NCI-H2171 treated with DMSO at 0.1 percent for 48 hours (cell line): ENCODE measurements around the gene LIPI.

Experiments
- DNase-seq: peaks from one replicate; lab custom pipeline; 2025; lab: John Stamatoyannopoulos, UW

The LIPI gene

GRCh38 chr21:14210738-14211137 lies at the start of gene LIPI:
Gene LIPI (minus strand): TSS chr21:14210955. CDS start chr21:14210845, 110 bp downstream.
- no peak for DNase-seq

GRCh38 chr21:14260174-14260764 lies 49.5 kb upstream of the LIPI start:
- no peak for DNase-seq

- peak; percentile 48 for DNase-seq
These were observed 49.0 kb upstream of the LIPI start for GRCh38 chr21:14259747-14260146.

- DNase-seq, result no peak
These were observed 40.6 kb upstream of the LIPI start for GRCh38 chr21:14251336-14251735.

GRCh38 chr21:14245711-14246110 lies 35.0 kb upstream of the LIPI start:
- no peak for DNase-seq

- no peak for DNase-seq
These were observed 34.2 kb upstream of the LIPI start for GRCh38 chr21:14244911-14245310.

- DNase-seq, result no peak
These were observed 33.1 kb upstream of the LIPI start for GRCh38 chr21:14243874-14244273.

GRCh38 chr21:14243461-14243860 lies 32.7 kb upstream of the LIPI start:
- DNase-seq, result no peak

GRCh38 chr21:14241297-14241696 lies 30.5 kb upstream of the LIPI start:
- no peak for DNase-seq

GRCh38 chr21:14239281-14239680 lies 28.5 kb upstream of the LIPI start:
- no peak for DNase-seq

GRCh38 chr21:14236180-14236579 lies 25.4 kb upstream of the LIPI start:
- DNase-seq, result no peak

- DNase-seq, result no peak
These were observed 24.3 kb upstream of the LIPI start for GRCh38 chr21:14235101-14235500.

- no peak for DNase-seq
These were observed 18.6 kb upstream of the LIPI start for GRCh38 chr21:14229399-14229798.

- no peak for DNase-seq
These were observed 12.6 kb upstream of the LIPI start for GRCh38 chr21:14223365-14223764.

- peak; percentile 70 for DNase-seq
These were observed 5.4 kb upstream of the LIPI start, which contains the start of gene RBM11 for GRCh38 chr21:14215971-14216641. Gene RBM11 (plus strand): TSS chr21:14216157. CDS start chr21:14216187, 30 bp downstream.

GRCh38 chr21:14213164-14213563 lies 2.4 kb upstream of the LIPI start:
- no peak for DNase-seq

GRCh38 chr21:14206222-14206621 lies 4.5 kb downstream of the LIPI start:
- no peak for DNase-seq

- peak; percentile 92 for DNase-seq
These were observed 44.1 kb downstream of the LIPI start for GRCh38 chr21:14166463-14167223.

GRCh38 chr21:14143999-14144398 lies 66.8 kb downstream of the LIPI start:
- DNase-seq, result no peak

- DNase-seq, result no peak
These were observed 86.5 kb downstream of the LIPI start for GRCh38 chr21:14124266-14124665.

GRCh38 chr21:14121719-14122118 lies 89.0 kb downstream of the LIPI start:
- DNase-seq, result no peak

- DNase-seq, result peak; percentile 17
These were observed 90.5 kb downstream of the LIPI start for GRCh38 chr21:14120091-14120734.

- DNase-seq, result peak; percentile 22
These were observed 91.7 kb downstream of the LIPI start for GRCh38 chr21:14119038-14119437.
